NCI-H1694 (cell line): ENCODE results near the gene PACSIN2.

ENCODE experiments used
- DNase-seq: peaks from one replicate; lab custom pipeline; 2025; lab: John Stamatoyannopoulos, UW

The PACSIN2 gene

GRCh38 chr22:42905217-42905616 lies 109.7 kb downstream of the PACSIN2 start:
- no peak for DNase-seq

GRCh38 chr22:42904050-42904449 lies 110.9 kb downstream of the PACSIN2 start:
- no peak for DNase-seq

GRCh38 chr22:42902875-42903510 lies 112.0 kb downstream of the PACSIN2 start:
- DNase-seq, result no peak

- peak; percentile 23 for DNase-seq
Measured at GRCh38 chr22:42901790-42902508, 113.0 kb downstream of the PACSIN2 start.

- DNase-seq, result no peak
Measured at GRCh38 chr22:42897960-42898359, 117.0 kb downstream of the PACSIN2 start.

- DNase-seq, result no peak
Measured at GRCh38 chr22:42895541-42895981, 119.4 kb downstream of the PACSIN2 start.

GRCh38 chr22:42895087-42895486 lies 119.9 kb downstream of the PACSIN2 start:
- DNase-seq, result no peak

- DNase-seq, result no peak
Measured at GRCh38 chr22:42893371-42894150, 121.4 kb downstream of the PACSIN2 start.

- no peak for DNase-seq
Measured at GRCh38 chr22:42892571-42893316, 122.2 kb downstream of the PACSIN2 start.

- DNase-seq, result no peak
Measured at GRCh38 chr22:42892156-42892555, 122.8 kb downstream of the PACSIN2 start.

GRCh38 chr22:42891696-42892095 lies 123.3 kb downstream of the PACSIN2 start:
- DNase-seq, result no peak

- DNase-seq, result no peak
Measured at GRCh38 chr22:42891008-42891407, 123.9 kb downstream of the PACSIN2 start.

- DNase-seq, result no peak
Measured at GRCh38 chr22:42889304-42889703, 125.6 kb downstream of the PACSIN2 start.

- DNase-seq, result no peak
Measured at GRCh38 chr22:42887523-42888507, 127.1 kb downstream of the PACSIN2 start.

- no peak for DNase-seq
Measured at GRCh38 chr22:42887120-42887519, 127.8 kb downstream of the PACSIN2 start.

GRCh38 chr22:42885446-42885845 lies 129.5 kb downstream of the PACSIN2 start:
- DNase-seq, result no peak

GRCh38 chr22:42884616-42885375 lies 130.2 kb downstream of the PACSIN2 start:
- DNase-seq, result no peak

GRCh38 chr22:42883970-42884369 lies 131.0 kb downstream of the PACSIN2 start:
- no peak for DNase-seq

GRCh38 chr22:42883121-42883520 lies 131.8 kb downstream of the PACSIN2 start:
- DNase-seq, result no peak

GRCh38 chr22:42881982-42882656 lies 132.8 kb downstream of the PACSIN2 start:
- DNase-seq, result peak; percentile 10
